ENCODE data around the gene AUP1. TPM values are rescaled to one million over a fixed set of nuclear protein-coding genes. Genes with fewer than 3 reads are reported as not detected.
A peak's percentile ranks its signal among the peaks of the same experiment; 100 is the strongest.

AUP1 gene
- total and polyA plus RNA-seq, 2 of the 4 experiments (the other 2 are of a cell fraction): 47.5 to 100.0 TPM

GRCh38 chr2:74493546-74493945 is 36.0 kb downstream of the AUP1 start:
- H3K27me3 ChIP-seq (ENCODE audit: control insufficient read depth, insufficient read depth, low read length): peaks cover 12% of the 10 kb centered on the region
- 13% methylated on average over 1 of the region's 3 CpGs; no CpG with 5 or more reads in 1 of the 2 experiments for WGBS, 2 experiments (ENCODE audit: extremely low coverage in 2 of 2, insufficient read length in 1 of 2)
- no peak overlapping the region for H3K18ac ChIP-seq (ENCODE audit: low read depth, low read length)
- H3K14ac ChIP-seq (replicated peaks; ENCODE audit: low read depth, low read length): no peak overlapping the region
- peaks cover 42% of the 10 kb centered on the region for H3K36me3 ChIP-seq (ENCODE audit: control insufficient read depth, insufficient read depth, low read length)
- no peak overlapping the region for H4K8ac ChIP-seq (ENCODE audit: low read depth in 2 of 2, low read length in 2 of 2)
- no peak overlapping the region for H3K4me3 ChIP-seq (ENCODE audit: insufficient read depth, low read depth, low read length)
- H3K56ac ChIP-seq (ENCODE audit: extremely low read depth, insufficient read depth, low read length): no peak overlapping the region
- peaks cover 10 to 22% of the 10 kb centered on the region in 2 experiments for H3K79me1 ChIP-seq (ENCODE audit: low read depth in 1 of 2, low read length in 2 of 2)
- H3K9me1 ChIP-seq (ENCODE audit: insufficient read depth, low read length): 0 out of 2 replicates have a peak, but pooled peaks cover 5% of the 10 kb centered on the region
- BruUV-seq (replicated peaks): no TSS peak
- H2AK9ac ChIP-seq (replicated peaks; ENCODE audit: low read depth, low read length, poor library complexity): no peak overlapping the region
- ATAC-seq (ENCODE audit: low read depth): no peak
- peak; percentile 54 for DNase-seq
- no peak overlapping the region for H3K4me2 ChIP-seq (ENCODE audit: low read depth, low read length)
- no peak overlapping the region for H4K5ac ChIP-seq (ENCODE audit: low read depth, low read length)
- no peak overlapping the region for H2AFZ ChIP-seq (replicated peaks; ENCODE audit: low read length, poor library complexity)
- no peak overlapping the region for H4K91ac ChIP-seq (ENCODE audit: insufficient read depth, low read depth, low read length)
- dilution Hi-C loops (cut with HindIII; ENCODE audit: low sequenced_read_pairs, unreplicated experiment) (no loop called here), in situ Hi-C loops (cut with MboI; ENCODE audit: low sequenced_read_pairs) (loop anchor here (25.0 kb wide), 1 partner anchor 369 kb away; no protein-coding TSS in a partner anchor), intact Hi-C loops (cut with micrococcal nuclease) (no loop called here)
- no peak overlapping the region for H2BK15ac ChIP-seq (ENCODE audit: low read depth, low read length)
- no peak overlapping the region for H3K27ac ChIP-seq (ENCODE audit: insufficient read depth, low read length)
- H2BK5ac ChIP-seq (ENCODE audit: low read depth, low read length, poor library complexity, severe bottlenecking): no peak overlapping the region
- 0 out of 2 replicates have a peak overlapping the region, but pooled peaks have one; percentile 28 for H3K23ac ChIP-seq (ENCODE audit: low read depth, low read length)
- H2BK120ac ChIP-seq (ENCODE audit: low read depth, low read length): no peak overlapping the region
- H3K9ac ChIP-seq (ENCODE audit: low read depth, low read length): no peak overlapping the region
- ChIA-PET CTCF (no interaction called here), POLR2A (ENCODE audit: unreplicated experiment) (no interaction called here)
- no peak overlapping the region for H3K4ac ChIP-seq (ENCODE audit: low read depth, low read length)
- no peaks in the 10 kb centered on the region for H4K20me1 ChIP-seq (ENCODE audit: insufficient read depth, low read length)
- no peak overlapping the region for H2AK5ac ChIP-seq (ENCODE audit: low read depth, low read length)
- TF ChIP-seq, protein P1, sequence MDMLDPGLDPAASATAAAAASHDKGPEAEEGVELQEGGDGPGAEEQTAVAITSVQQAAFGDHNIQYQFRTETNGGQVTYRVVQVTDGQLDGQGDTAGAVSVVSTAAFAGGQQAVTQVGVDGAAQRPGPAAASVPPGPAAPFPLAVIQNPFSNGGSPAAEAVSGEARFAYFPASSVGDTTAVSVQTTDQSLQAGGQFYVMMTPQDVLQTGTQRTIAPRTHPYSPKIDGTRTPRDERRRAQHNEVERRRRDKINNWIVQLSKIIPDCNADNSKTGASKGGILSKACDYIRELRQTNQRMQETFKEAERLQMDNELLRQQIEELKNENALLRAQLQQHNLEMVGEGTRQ (IDR thresholded peaks at IDR 0.05; ENCODE audit: low read depth, low read length): no peak
- TF ChIP-seq MAZ (IDR thresholded peaks at IDR 0.05; ENCODE audit: borderline replicate concordance, low read depth, low read length): no peak
- TF ChIP-seq CEBPB (IDR thresholded peaks at IDR 0.05; ENCODE audit: low read depth, low read length): no peak
- TF ChIP-seq, protein P2, sequence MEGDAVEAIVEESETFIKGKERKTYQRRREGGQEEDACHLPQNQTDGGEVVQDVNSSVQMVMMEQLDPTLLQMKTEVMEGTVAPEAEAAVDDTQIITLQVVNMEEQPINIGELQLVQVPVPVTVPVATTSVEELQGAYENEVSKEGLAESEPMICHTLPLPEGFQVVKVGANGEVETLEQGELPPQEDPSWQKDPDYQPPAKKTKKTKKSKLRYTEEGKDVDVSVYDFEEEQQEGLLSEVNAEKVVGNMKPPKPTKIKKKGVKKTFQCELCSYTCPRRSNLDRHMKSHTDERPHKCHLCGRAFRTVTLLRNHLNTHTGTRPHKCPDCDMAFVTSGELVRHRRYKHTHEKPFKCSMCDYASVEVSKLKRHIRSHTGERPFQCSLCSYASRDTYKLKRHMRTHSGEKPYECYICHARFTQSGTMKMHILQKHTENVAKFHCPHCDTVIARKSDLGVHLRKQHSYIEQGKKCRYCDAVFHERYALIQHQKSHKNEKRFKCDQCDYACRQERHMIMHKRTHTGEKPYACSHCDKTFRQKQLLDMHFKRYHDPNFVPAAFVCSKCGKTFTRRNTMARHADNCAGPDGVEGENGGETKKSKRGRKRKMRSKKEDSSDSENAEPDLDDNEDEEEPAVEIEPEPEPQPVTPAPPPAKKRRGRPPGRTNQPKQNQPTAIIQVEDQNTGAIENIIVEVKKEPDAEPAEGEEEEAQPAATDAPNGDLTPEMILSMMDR (conservative IDR thresholded peaks at IDR 0.05; ENCODE audit: low read depth, low read length): no peak
- no peak for TF ChIP-seq POLR2A (IDR thresholded peaks at IDR 0.05; ENCODE audit: low read depth, low read length)
- TF ChIP-seq NFE2L2 (IDR thresholded peaks at IDR 0.05; ENCODE audit: low read depth, low read length): no peak
- no peak for TF ChIP-seq BHLHE40 (IDR thresholded peaks at IDR 0.05; ENCODE audit: low read depth, low read length)
- H2BK20ac ChIP-seq (ENCODE audit: low read depth, low read length): no peak overlapping the region
- H3K4me1 ChIP-seq (ENCODE audit: control insufficient read depth, insufficient read depth, low read length): peaks cover 3% of the 10 kb centered on the region
- no peaks in the 10 kb centered on the region for H3K9me3 ChIP-seq (ENCODE audit: control insufficient read depth, insufficient read depth, low read length)

Measured in IMR-90 (cell line).